BLaER1 (cell line): Measurements from ENCODE around the gene GARIN5A.
A peak's percentile ranks its signal among the peaks of the same experiment; 100 is the strongest.

ENCODE experiments used
- H3K27ac ChIP-seq: shearing (Covaris generic); formaldehyde crosslinking; 2 replicates; pipeline ENCODE4 v1.8.1; 2022
- H3K27me3 ChIP-seq: shearing (Covaris generic); formaldehyde crosslinking; 2 replicates; pipeline ENCODE4 v1.8.1; 2022
- H3K36me3 ChIP-seq: shearing (Covaris generic); formaldehyde crosslinking; 2 replicates; pipeline ENCODE4 v1.8.1; 2022
- H3K4me1 ChIP-seq: shearing (Covaris generic); formaldehyde crosslinking; 2 replicates; pipeline ENCODE4 v1.8.1; 2022
- H3K4me2 ChIP-seq: shearing (Covaris generic); formaldehyde crosslinking; 2 replicates; pipeline ENCODE4 v1.8.1; 2022
- H3K4me3 ChIP-seq: shearing (Covaris generic); formaldehyde crosslinking; 2 replicates; pipeline ENCODE4 v1.8.1; 2022
- H3K9ac ChIP-seq: shearing (Covaris generic); formaldehyde crosslinking; 2 replicates; pipeline ENCODE4 v1.8.1; 2022
- H3K9me3 ChIP-seq: shearing (Covaris generic); formaldehyde crosslinking; 2 replicates; pipeline ENCODE4 v1.8.1; 2022
- H4K20me1 ChIP-seq: shearing (Covaris generic); formaldehyde crosslinking; 2 replicates; pipeline ENCODE4 v1.8.1; 2022
- Cebpa-rat ChIP-seq: shearing (Covaris generic); IDR thresholded peaks from 2 replicates; pipeline ENCODE4 v1.8.1; 2022

The GARIN5A gene

DNA sequence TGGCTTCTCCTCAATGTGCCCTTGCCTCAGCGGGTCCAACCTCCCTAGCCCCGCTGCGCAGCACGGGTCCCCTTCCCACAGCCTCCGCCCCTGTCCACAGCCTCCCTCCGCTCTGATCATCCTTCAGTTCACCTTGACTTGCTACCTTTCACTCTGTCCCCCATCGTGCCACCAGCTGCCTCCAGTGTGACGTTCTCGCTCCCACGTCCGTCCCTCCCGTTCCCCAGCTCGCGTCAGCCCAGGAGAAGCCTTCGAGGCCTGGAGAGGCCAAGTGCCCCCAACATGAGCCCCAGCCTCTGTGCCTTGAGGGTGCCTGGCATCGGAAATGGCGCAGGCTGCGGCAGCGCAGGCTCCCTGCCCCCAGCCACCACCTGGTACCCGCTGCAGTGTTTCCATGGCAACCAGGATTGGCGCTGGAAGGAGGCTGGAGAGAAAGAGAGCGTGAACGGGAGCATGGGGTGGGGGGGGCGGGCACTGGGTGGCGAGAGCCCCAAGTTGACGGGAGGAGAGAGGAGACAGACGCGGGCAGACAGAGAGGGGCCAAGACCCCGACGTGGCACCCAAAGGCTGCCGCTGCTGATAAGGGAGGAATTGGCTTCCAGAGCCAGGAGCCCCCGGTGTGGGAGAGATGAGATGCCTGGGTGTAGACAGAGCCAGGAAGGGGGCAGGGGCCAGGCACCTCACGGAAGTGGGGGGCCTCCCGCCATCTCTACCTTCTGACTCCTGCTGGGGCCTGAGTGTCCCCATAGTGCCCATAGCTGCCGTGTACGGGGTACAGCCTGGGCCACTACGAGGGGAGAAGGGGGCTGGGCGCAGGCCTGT is 37.9 kb upstream of the GARIN5A start:
- H3K4me2 ChIP-seq = peak overlapping the region; percentile 86
- H3K9ac ChIP-seq = peak overlapping the region; percentile 46
- peaks cover 16% of the 10 kb centered on the region for H3K9me3 ChIP-seq
- H3K27me3 ChIP-seq = no peaks in the 10 kb centered on the region
- no peak for TF ChIP-seq Cebpa-rat
- H3K27ac ChIP-seq = peak overlapping the region; percentile 89
- peaks cover 57% of the 10 kb centered on the region for H3K4me1 ChIP-seq
- H3K36me3 ChIP-seq = peaks cover 20% of the 10 kb centered on the region
- H3K4me3 ChIP-seq = peak overlapping the region; percentile 46; the same call in 1 of the 2 replicates
- no peaks in the 10 kb centered on the region for H4K20me1 ChIP-seq

DNA sequence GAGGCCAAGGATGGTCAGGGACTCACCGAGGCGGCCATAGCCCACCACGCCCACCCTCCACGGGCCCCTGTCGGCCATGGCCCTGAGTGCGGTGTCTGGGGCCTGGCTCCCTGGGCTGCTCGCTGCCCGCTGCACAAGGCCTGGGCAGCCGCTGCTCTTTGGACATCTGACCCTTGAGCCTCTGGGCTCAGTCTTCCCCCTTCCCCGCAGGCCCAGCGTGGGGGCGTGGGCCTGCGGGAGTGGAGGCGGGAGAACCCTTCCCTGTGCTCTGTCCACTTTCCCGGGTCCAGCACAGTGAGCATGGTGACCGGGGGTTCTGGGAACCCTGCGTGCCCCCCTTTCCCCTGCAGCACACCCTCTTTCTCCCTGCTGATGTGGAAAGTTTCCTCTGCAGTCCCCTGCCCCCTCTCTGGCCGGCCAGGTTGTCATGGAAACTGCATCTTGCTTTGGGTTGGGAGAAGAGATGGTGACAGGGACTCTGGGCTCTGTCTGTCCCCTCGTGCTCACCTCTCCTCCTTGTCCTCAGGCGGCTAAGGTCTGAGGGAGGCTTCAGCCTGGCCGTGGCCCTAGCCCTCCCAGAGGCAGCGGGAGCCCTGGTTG is 37.2 kb upstream of the GARIN5A start, which contains the start of gene ASPDH:
TSS of gene ASPDH (minus strand) at position 168 of the 600 bp plus-strand sequence. CDS start at position 78, 90 bp downstream.
- no peak for TF ChIP-seq Cebpa-rat
- Histone ChIP-seq H3K4me2 (peak within 1 kb of the TSS; percentile 86), H3K27ac (peak within 1 kb of the TSS; percentile 89), H3K9me3 (peaks cover 12% of the 10 kb centered on the region), H3K4me3 (peak within 1 kb of the TSS; percentile 46; the same call in 1 of the 2 replicates), H3K9ac (peak within 1 kb of the TSS; percentile 46), H3K27me3 (no peaks in the 10 kb centered on the region), H3K4me1 (peaks cover 64% of the 10 kb centered on the region), H3K36me3 (peaks cover 16% of the 10 kb centered on the region), H4K20me1 (no peaks in the 10 kb centered on the region)

DNA sequence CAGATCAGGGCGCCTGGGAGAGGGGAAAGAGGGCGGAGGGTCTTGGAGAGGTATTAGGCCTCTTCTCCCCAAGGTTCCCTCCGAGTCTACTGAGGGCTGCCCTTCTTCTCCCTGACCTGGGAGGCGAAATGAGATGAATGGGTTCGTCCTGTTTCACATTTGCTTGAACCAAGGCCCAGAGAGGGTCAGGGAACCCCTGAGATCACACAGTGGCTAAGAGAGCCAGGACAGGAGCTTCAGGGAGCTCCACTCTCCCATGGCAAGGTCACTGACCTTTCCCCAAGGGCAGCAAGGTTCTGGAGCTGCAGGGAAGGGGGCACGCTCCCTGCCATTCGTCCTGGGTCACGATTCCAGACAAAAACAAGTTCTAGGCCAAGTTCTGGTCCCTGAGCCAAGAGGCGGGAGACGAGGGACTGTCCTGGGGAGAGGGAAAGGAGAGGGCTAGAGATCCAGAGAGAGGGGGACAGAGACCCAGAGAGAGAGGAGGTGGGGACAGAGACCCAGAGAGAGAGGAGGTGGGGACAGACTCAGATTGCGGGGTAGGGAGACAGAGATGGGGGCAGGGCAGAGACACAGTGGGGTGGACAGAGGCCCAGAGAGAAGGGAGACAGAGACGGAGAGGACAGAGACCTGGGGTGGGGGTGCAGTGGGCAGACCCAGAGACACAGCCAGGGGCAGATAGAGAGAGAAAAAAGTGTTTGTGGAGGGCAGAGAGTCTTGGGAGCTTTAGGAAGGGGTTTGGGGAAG is 36.5 kb upstream of the GARIN5A start:
- no peak for TF ChIP-seq Cebpa-rat
- Histone ChIP-seq H3K4me2 (peak overlapping the region; percentile 86), H3K27ac (peak overlapping the region; percentile 89; the same call in 1 of the 2 replicates)

DNA sequence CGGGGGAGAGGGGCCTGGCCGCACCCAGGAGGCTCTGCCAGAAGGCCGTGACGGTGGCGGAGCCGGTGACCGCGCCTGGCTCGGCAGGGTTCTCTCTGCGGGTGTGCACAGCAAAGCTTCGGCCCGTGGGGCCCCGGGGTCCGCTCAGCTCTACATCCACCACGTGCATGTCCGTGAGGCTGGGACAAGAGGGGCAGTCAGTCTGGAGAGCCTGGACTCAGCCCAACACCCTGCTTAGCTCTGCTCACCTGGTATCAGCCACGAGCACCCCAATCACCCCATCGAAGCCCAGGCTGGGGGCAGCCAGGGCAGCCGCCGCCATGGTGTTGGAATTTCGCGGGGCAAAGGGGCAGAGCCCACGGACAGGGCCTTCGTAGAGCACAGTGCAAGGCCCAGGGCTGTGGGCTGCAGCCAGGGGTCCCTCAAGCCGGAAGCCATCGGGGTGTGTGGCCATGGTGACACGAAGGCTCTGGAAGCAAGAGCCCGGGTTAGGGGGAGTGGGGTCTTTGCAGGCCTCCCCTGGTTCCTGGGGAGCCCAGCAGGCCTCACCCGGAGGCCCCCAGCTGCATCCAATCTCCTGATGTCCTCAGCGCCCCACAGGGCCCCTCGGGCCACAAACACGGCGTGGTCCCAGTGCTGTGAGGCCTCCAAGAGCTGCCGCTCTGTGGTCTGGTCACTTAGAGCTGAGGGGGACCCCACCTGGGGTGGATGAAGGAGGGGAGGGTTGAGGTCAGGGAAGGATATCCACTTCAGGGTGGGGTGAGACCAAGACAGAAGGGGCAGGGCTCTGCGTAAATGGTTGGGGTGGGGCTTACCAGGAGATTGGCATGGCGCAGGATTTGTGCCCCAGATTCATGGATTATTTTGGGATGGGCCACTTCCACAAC is 35.7 kb upstream of the GARIN5A start:
- peak overlapping the region; percentile 69 for H3K4me3 ChIP-seq
- H4K20me1 ChIP-seq = no peaks in the 10 kb centered on the region
- H3K9me3 ChIP-seq = no peaks in the 10 kb centered on the region
- H3K9ac ChIP-seq = peak overlapping the region; percentile 80
- peak overlapping the region; percentile 88 for H3K4me2 ChIP-seq
- H3K27ac ChIP-seq = peak overlapping the region; percentile 89
- H3K4me1 ChIP-seq = peaks cover 79% of the 10 kb centered on the region
- H3K36me3 ChIP-seq = peaks cover under 1% of the 10 kb centered on the region; the same call in 1 of the 2 replicates
- TF ChIP-seq Cebpa-rat = no peak
- H3K27me3 ChIP-seq = no peaks in the 10 kb centered on the region

More for the DNA sequence above, 36.5 kb upstream of the GARIN5A start:
- Histone ChIP-seq H3K4me3 (no peak overlapping the region), H4K20me1 (no peaks in the 10 kb centered on the region), H3K9me3 (peaks cover 5% of the 10 kb centered on the region), H3K4me1 (peaks cover 71% of the 10 kb centered on the region), H3K27me3 (no peaks in the 10 kb centered on the region), H3K36me3 (peaks cover 9% of the 10 kb centered on the region; the same call in 1 of the 2 replicates), H3K9ac (no peak overlapping the region)

DNA sequence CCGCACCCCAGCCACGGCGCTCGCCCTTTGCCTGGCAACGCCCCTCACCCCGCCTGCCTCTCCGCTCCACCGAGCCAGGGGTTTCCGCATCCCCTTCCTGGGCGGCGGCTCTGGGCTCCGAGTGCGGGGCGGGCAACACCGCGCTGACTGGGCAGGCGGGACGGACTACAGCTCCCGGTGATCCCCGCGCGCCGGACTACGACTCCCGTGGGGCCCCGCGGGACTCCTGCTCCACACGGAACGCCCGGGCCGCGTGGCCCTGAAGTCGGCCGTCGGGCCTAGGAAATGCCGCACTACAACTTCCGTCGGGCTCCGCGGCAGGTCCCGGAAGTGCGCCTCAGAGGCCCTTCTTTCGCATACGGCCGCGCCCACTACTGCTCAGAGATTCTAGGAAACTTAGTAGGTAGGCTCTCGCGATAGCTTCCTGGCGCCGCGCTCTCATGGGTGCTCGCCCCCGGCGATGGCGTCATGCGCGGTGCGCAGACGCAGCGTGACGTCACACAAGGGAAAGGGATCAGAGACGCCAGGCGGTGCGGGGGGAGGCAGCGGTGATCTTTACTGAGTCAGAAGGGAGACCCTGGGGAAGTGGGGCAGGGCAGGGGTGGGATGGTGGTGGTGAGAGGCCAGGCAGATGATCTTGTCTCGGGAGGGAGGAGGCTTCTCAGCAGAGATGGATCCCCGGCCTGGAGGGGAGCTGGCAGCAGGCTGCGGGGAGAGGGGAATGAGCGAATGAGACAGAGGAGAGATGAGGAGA is 34.6 kb upstream of the GARIN5A start, which contains the start of gene JOSD2:
TSS of gene JOSD2 (minus strand) at position 123 of the 754 bp plus-strand sequence. CDS start 760 bp downstream, outside the sequence.
- Histone ChIP-seq H4K20me1 (no peaks in the 10 kb centered on the region), H3K4me2 (peak within 1 kb of the TSS; percentile 88), H3K4me3 (peak within 1 kb of the TSS; percentile 69), H3K9me3 (no peaks in the 10 kb centered on the region), H3K4me1 (peaks cover 79% of the 10 kb centered on the region), H3K27me3 (no peaks in the 10 kb centered on the region), H3K9ac (peak within 1 kb of the TSS; percentile 80), H3K36me3 (no peaks in the 10 kb centered on the region), H3K27ac (peak within 1 kb of the TSS; percentile 89)
- TF ChIP-seq Cebpa-rat = no peak

DNA sequence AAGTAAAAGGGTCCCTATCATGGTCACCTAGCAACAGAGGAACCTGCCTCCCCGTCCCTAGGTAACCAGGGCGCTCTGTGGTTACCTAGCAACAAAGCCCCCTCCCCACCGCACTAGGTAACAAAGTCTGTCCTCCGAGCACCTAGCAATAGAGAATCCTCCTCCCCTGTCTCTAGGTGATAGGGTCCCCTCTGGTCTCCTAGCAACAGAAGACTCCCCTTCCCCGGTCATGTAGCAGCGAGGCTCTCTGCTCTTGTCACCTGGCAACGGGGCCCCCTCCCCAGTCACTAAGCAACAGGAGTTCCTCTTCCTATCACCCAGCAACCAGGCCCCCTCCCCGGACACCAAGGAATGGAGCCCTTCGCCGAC is 34.0 kb upstream of the GARIN5A start:
- peak overlapping the region; percentile 88 for H3K4me2 ChIP-seq
- peak overlapping the region; percentile 89 for H3K27ac ChIP-seq
- no peaks in the 10 kb centered on the region for H3K9me3 ChIP-seq
- no peaks in the 10 kb centered on the region for H3K27me3 ChIP-seq
- peaks cover 78% of the 10 kb centered on the region for H3K4me1 ChIP-seq
- H4K20me1 ChIP-seq = no peaks in the 10 kb centered on the region
- TF ChIP-seq Cebpa-rat = no peak
- no peaks in the 10 kb centered on the region for H3K36me3 ChIP-seq
- peak overlapping the region; percentile 80 for H3K9ac ChIP-seq
- peak overlapping the region; percentile 69 for H3K4me3 ChIP-seq

DNA sequence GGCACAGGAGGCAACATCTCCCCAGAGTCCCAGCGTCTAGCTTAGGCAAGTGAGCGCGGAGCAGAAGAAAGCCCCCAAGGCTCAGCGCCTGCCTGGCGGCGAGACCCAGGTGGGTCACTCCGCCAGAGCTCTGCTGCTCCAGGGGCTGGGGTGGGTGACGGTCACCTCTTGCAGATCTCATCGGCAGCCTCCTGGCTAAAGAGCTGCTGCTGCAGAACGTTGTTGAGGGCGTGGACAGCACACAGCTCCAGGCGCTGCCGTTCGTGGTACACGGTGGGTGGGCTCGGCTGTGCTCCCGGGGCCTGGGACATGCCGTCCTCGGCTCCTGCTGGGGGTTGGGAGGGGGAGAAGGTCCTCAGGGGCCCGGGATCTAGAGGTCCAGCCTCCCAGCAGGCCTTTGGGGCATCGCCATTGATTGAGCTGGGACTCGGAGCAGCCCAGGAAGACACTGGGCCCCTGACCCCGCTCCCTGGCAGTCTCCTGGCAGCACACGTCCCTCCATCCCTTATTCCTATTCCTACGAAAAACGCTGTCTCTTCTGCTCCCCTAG is 33.5 kb upstream of the GARIN5A start:
- Histone ChIP-seq H3K4me1 (peaks cover 74% of the 10 kb centered on the region), H3K36me3 (no peaks in the 10 kb centered on the region), H4K20me1 (no peaks in the 10 kb centered on the region), H3K9ac (peak overlapping the region; percentile 80; the same call in 1 of the 2 replicates), H3K4me3 (peak overlapping the region; percentile 69), H3K27ac (peak overlapping the region; percentile 89), H3K4me2 (peak overlapping the region; percentile 88), H3K9me3 (no peaks in the 10 kb centered on the region), H3K27me3 (no peaks in the 10 kb centered on the region)
- no peak for TF ChIP-seq Cebpa-rat

DNA sequence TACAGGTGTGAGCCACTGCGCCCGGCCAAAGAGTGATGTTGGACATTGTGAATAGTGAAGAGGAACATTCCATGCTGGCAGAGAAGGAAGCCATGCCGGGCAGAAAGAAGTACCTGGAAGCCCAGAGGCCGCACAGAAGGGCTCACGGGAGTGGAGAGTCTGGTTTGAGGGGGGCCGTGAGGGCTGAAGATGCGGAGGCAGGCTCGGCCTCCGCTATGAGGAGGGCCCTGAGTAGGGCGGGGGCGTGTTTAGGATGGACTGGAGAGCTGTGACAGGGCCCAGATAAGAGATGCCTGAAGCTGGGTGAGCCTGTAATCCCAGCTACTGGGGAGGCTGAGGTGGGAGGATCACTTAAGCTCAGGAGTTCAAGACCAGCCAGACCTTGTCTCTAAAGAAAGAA is 32.7 kb upstream of the GARIN5A start:
- peak overlapping the region; percentile 88 for H3K4me2 ChIP-seq
- no peaks in the 10 kb centered on the region for H4K20me1 ChIP-seq
- no peaks in the 10 kb centered on the region for H3K36me3 ChIP-seq
- no peak for TF ChIP-seq Cebpa-rat
- no peak overlapping the region for H3K4me3 ChIP-seq
- no peaks in the 10 kb centered on the region for H3K27me3 ChIP-seq
- H3K9ac ChIP-seq = peak overlapping the region; percentile 64; the same call in 1 of the 2 replicates
- H3K4me1 ChIP-seq = peaks cover 65% of the 10 kb centered on the region
- peak overlapping the region; percentile 75 for H3K27ac ChIP-seq
- H3K9me3 ChIP-seq = no peaks in the 10 kb centered on the region
